GM19328 (cell line): ENCODE data around the gene MAP3K14.

ENCODE experiments used
- ATAC-seq: cut with Tn5 transposase; IDR thresholded peaks from one replicate; pipeline ENCODE4 v1.9.1; 2021; ENCODE audit warnings: mild to moderate bottlenecking, moderate library complexity; ENCODE audit not compliant: unreplicated experiment

Gene MAP3K14

GRCh38 chr17:45339646-45340605 lies 23.1 kb upstream of the MAP3K14 start:
- ATAC-seq = no peak

- no peak for ATAC-seq
These were observed 22.2 kb upstream of the MAP3K14 start for GRCh38 chr17:45338996-45339535.

GRCh38 chr17:45338023-45338781 lies 21.4 kb upstream of the MAP3K14 start:
- ATAC-seq = no peak

- no peak for ATAC-seq
These were observed 19.8 kb upstream of the MAP3K14 start for GRCh38 chr17:45336390-45337182.

- no peak for ATAC-seq
These were observed 18.9 kb upstream of the MAP3K14 start for GRCh38 chr17:45335721-45336120.

GRCh38 chr17:45334701-45335677 lies 18.2 kb upstream of the MAP3K14 start:
- ATAC-seq = no peak

GRCh38 chr17:45334231-45334630 lies 17.4 kb upstream of the MAP3K14 start:
- no peak for ATAC-seq

- ATAC-seq = no peak
These were observed 16.9 kb upstream of the MAP3K14 start for GRCh38 chr17:45333702-45334092.

- no peak for ATAC-seq
These were observed 16.3 kb upstream of the MAP3K14 start for GRCh38 chr17:45332989-45333701.

- no peak for ATAC-seq
These were observed 15.7 kb upstream of the MAP3K14 start for GRCh38 chr17:45332505-45332904.

- ATAC-seq = no peak
These were observed 9.8 kb upstream of the MAP3K14 start for GRCh38 chr17:45326626-45327025.

- no peak for ATAC-seq
These were observed 9.0 kb upstream of the MAP3K14 start for GRCh38 chr17:45325810-45326209.

- no peak for ATAC-seq
These were observed 7.5 kb upstream of the MAP3K14 start for GRCh38 chr17:45324336-45324735.

- ATAC-seq = no peak
These were observed 5.3 kb upstream of the MAP3K14 start for GRCh38 chr17:45322168-45322567.

- no peak for ATAC-seq
These were observed 4.2 kb upstream of the MAP3K14 start for GRCh38 chr17:45320931-45321461.

GRCh38 chr17:45320349-45320930 lies 3.6 kb upstream of the MAP3K14 start:
- ATAC-seq = no peak

GRCh38 chr17:45319239-45319703 lies 2.5 kb upstream of the MAP3K14 start:
- no peak for ATAC-seq

- no peak for ATAC-seq
These were observed 1.9 kb upstream of the MAP3K14 start for GRCh38 chr17:45318561-45319230.
